CD14-positive monocyte (primary cell): ENCODE measurements around the gene IL13. TPM values are rescaled to one million over a fixed set of nuclear protein-coding genes. Genes with fewer than 3 reads are reported as not detected.

ENCODE experiments used
- DNase-seq, 3 donors: peaks; one replicate each; pipeline ENCODE4 v3.0.0-alpha.2; 2011 to 2022
- H2AFZ ChIP-seq: 2 replicates; pipeline ENCODE4 v1.6.0; 2012; ENCODE audit warnings: mild to moderate bottlenecking, low read depth, low read length, inconsistent platforms; ENCODE audit not compliant: insufficient read depth, poor library complexity, severe bottlenecking
- H3K27ac ChIP-seq, 2 donors: 1 replicate in 1 of 2; 2 replicates in 1 of 2; pipeline ENCODE4 v1.5.1; 2012 to 2013; ENCODE audit warnings: low read length in 2 of 2, control low read depth in 1 of 2, inconsistent platforms in 1 of 2, low read depth in 1 of 2, mild to moderate bottlenecking in 1 of 2
- H3K27me3 ChIP-seq, 2 donors: one replicate each; pipeline versions ENCODE4 v1.6.0 to v1.6.1; 2011 to 2013; ENCODE audit warnings: low read length in 2 of 2; ENCODE audit not compliant: control insufficient read depth in 2 of 2, insufficient read depth in 2 of 2
- H3K36me3 ChIP-seq, 2 donors: replicated peaks in 1 of 2; 1 replicate in 1 of 2; 2 replicates in 1 of 2; pipeline versions ENCODE4 v1.5.1 to v1.6.1; 2012 to 2013; ENCODE audit warnings: low read length in 2 of 2, control low read depth in 1 of 2, inconsistent platforms in 1 of 2, mild to moderate bottlenecking in 1 of 2; ENCODE audit not compliant: insufficient read depth in 2 of 2, control insufficient read depth in 1 of 2
- H3K4me1 ChIP-seq, 2 donors: 1 replicate in 1 of 2; 2 replicates in 1 of 2; pipeline versions ENCODE4 v1.5.1 to v1.6.1; 2012 to 2013; ENCODE audit warnings: low read length in 2 of 2, control low read depth in 1 of 2, inconsistent platforms in 1 of 2, mild to moderate bottlenecking in 1 of 2, moderate library complexity in 1 of 2; ENCODE audit not compliant: insufficient read depth in 2 of 2, control insufficient read depth in 1 of 2
- H3K4me2 ChIP-seq: replicated peaks from 2 replicates; pipeline ENCODE3; 2012; ENCODE audit warnings: low read length, moderate library complexity, mild to moderate bottlenecking; ENCODE audit not compliant: poor library complexity, severe bottlenecking; ENCODE audit errors: extremely low read depth
- H3K4me3 ChIP-seq, 3 experiments: fragments of 200-600 bp in 1 of 3; sonication (generic) in 1 of 3; replicated peaks in 1 of 3; 1 replicate in 2 of 3; 2 replicates in 1 of 3; pipeline ENCODE4 v1.5.1; 2011 to 2013; ENCODE audit warnings: low read length in 3 of 3, mild to moderate bottlenecking in 3 of 3, control low read depth in 2 of 3, low read depth in 2 of 3, inconsistent platforms in 1 of 3, moderate library complexity in 1 of 3
- H3K79me2 ChIP-seq: 2 replicates; pipeline ENCODE4 v1.6.0; 2012; ENCODE audit warnings: mild to moderate bottlenecking, control low read depth, inconsistent platforms, low read length, moderate library complexity; ENCODE audit not compliant: insufficient read depth
- H3K9ac ChIP-seq: 2 replicates; pipeline ENCODE4 v1.6.0; 2017; ENCODE audit warnings: low read length, mild to moderate bottlenecking; ENCODE audit not compliant: insufficient read depth, poor library complexity, severe bottlenecking
- H3K9me3 ChIP-seq, 2 donors: replicated peaks in 1 of 2; 1 replicate in 1 of 2; 2 replicates in 1 of 2; pipeline versions ENCODE4 v1.5.1 to v1.6.1; 2012 to 2013; ENCODE audit warnings: low read length in 2 of 2, control low read depth in 1 of 2; ENCODE audit not compliant: control insufficient read depth in 1 of 2, insufficient read depth in 1 of 2
- H4K20me1 ChIP-seq: 2 replicates; pipeline ENCODE4 v1.6.0; 2012; ENCODE audit warnings: mild to moderate bottlenecking, low read length, control low read depth, moderate library complexity; ENCODE audit not compliant: insufficient read depth
- H3K27ac Mint-ChIP-seq, 7 donors: one replicate each; pipeline ENCODE4 v1.8.0; 2020; ENCODE audit warnings: mild to moderate bottlenecking in 7 of 7, mixed read lengths in 7 of 7, moderate library complexity in 6 of 7, inconsistent platforms in 2 of 7
- H3K27me3 Mint-ChIP-seq, 3 donors: one replicate each; pipeline ENCODE4 v1.8.0; 2021 to 2022; ENCODE audit warnings: low read depth in 3 of 3, mild to moderate bottlenecking in 3 of 3, mixed read lengths in 3 of 3, moderate library complexity in 3 of 3, inconsistent platforms in 1 of 3
- H3K36me3 Mint-ChIP-seq, 2 donors: one replicate each; pipeline ENCODE4 v1.8.0; 2020; ENCODE audit warnings: mixed read lengths in 2 of 2, inconsistent platforms in 1 of 2, mild to moderate bottlenecking in 1 of 2
- H3K4me1 Mint-ChIP-seq: one replicate; pipeline ENCODE4 v1.8.0; 2020; ENCODE audit warnings: mild to moderate bottlenecking, mixed read lengths
- H3K4me3 Mint-ChIP-seq, 2 donors: one replicate each; pipeline ENCODE4 v1.8.0; 2020; ENCODE audit warnings: mild to moderate bottlenecking in 2 of 2, mixed read lengths in 2 of 2, moderate library complexity in 1 of 2
- H3K9me3 Mint-ChIP-seq, 7 donors: one replicate each; pipeline ENCODE4 v1.8.0; 2020 to 2022; ENCODE audit warnings: mixed read lengths in 7 of 7, mild to moderate bottlenecking in 6 of 7, moderate library complexity in 6 of 7, inconsistent platforms in 2 of 7
- CTCF ChIP-seq: fragments of 200-600 bp; IDR thresholded peaks from one replicate; pipeline ENCODE4 v1.8.0; 2022; ENCODE audit warnings: antibody characterized with exemption, mild to moderate bottlenecking
- WGBS: methylation state at CpG from one replicate; pipeline ENCODE4 v1.1.5; 2013; ENCODE audit warnings: missing lambda C conversion rate; ENCODE audit not compliant: insufficient coverage; 5-methylcytosine and 5-hydroxymethylcytosine counted together
- intact Hi-C, 2 donors: fragments of 100-400 bp; cut with micrococcal nuclease; formaldehyde crosslinking; loops; one replicate each; pipeline versions ENCODE4 v1.15.0 to v1.15.1; 2023
- polyA plus RNA-seq, 3 donors: library from polyadenylated mRNA; depleted of rRNA in 1 of 3; unstranded in 2 of 3; stranded (reverse) in 1 of 3; fragments of 300-500 nt in 2 of 3; fragments of >200 nt in 1 of 3; fragmentation: Illumina TruSeq in 2 of 3; gene quantifications; 1 replicate in 2 of 3; 2 replicates in 1 of 3; pipeline ENCODE4 v1.2.3, GENCODE V29; 2012 to 2021

The IL13 gene
- polyA plus RNA-seq, 3 donors, result not detected

- H3K9me3 ChIP-seq, result no peaks in the 10 kb centered on the region
- WGBS, result no CpG with 5 or more reads among the region's 1 CpG
- no peak overlapping the region for H3K4me2 ChIP-seq
- Mint-ChIP-seq H3K27ac (no peak overlapping the region), H3K9me3 (no peaks in the 10 kb centered on the region), H3K4me1 (peaks cover 6% of the 10 kb centered on the region), H3K27me3 (no peaks in the 10 kb centered on the region), H3K4me3 (no peak overlapping the region), H3K36me3 (no peaks in the 10 kb centered on the region)
- H3K4me1 ChIP-seq, result no peaks in the 10 kb centered on the region
- H3K27ac ChIP-seq, result no peak overlapping the region
- no peak for DNase-seq
- no peak overlapping the region for H2AFZ ChIP-seq
- H3K36me3 ChIP-seq, result no peaks in the 10 kb centered on the region
- no peaks in the 10 kb centered on the region for H3K27me3 ChIP-seq
- no peaks in the 10 kb centered on the region for H4K20me1 ChIP-seq
- TF ChIP-seq CTCF, result no peak
- no peak overlapping the region for H3K4me3 ChIP-seq
- intact Hi-C loops, result loop anchor here in 1 of 2 donors (10.0 kb wide), 1 partner anchor 450 kb away; the partner anchor contains the start of gene PDLIM4
- no peaks in the 10 kb centered on the region for H3K79me2 ChIP-seq
- H3K9ac ChIP-seq, result no peak overlapping the region
Observed at GRCh38 chr5:132704875-132705274, 46.9 kb downstream of the IL13 start.

- no peaks in the 10 kb centered on the region for H3K27me3 ChIP-seq
- H3K9me3 ChIP-seq, result no peaks in the 10 kb centered on the region
- no peak for DNase-seq
- peak overlapping the region in 1 of 7 donors; percentile 13 for H3K27ac Mint-ChIP-seq
- no peak overlapping the region for H2AFZ ChIP-seq
- no peak overlapping the region for H3K9ac ChIP-seq
- no peak for TF ChIP-seq CTCF
- H3K4me3 ChIP-seq, result no peak overlapping the region
- H3K27ac ChIP-seq, result no peak overlapping the region
- no peaks in the 10 kb centered on the region for H3K9me3 Mint-ChIP-seq
- no peaks in the 10 kb centered on the region for H3K79me2 ChIP-seq
- no peak overlapping the region for H3K4me2 ChIP-seq
- H3K36me3 Mint-ChIP-seq, result no peaks in the 10 kb centered on the region
- intact Hi-C loops, result loop anchor here in 1 of 2 donors (10.0 kb wide), 1 partner anchor 454 kb away; the partner anchor contains the start of gene PDLIM4
- H3K4me1 Mint-ChIP-seq, result peaks cover 6% of the 10 kb centered on the region
- H4K20me1 ChIP-seq, result no peaks in the 10 kb centered on the region
- no peaks in the 10 kb centered on the region for H3K36me3 ChIP-seq
- H3K4me3 Mint-ChIP-seq, result no peak overlapping the region
- H3K27me3 Mint-ChIP-seq, result peaks cover 0 to 2% (median 1%) of the 10 kb centered on the region in 3 donors
- H3K4me1 ChIP-seq, result no peaks in the 10 kb centered on the region
Observed at GRCh38 chr5:132708645-132709044, 50.7 kb downstream of the IL13 start.

Other genes starting within 250 kb of the IL13 start
- gene IRF1, start 167.4 kb upstream of the IL13 start, polyA plus RNA-seq, result 100 to 1,000 TPM; 125 to 363 (median 129) TPM
- not detected for gene IL5, start 114.7 kb upstream of the IL13 start, polyA plus RNA-seq
- gene RAD50, start 101.2 kb upstream of the IL13 start, polyA plus RNA-seq, result 1 to 10 TPM; 5.8 to 9.3 (median 8.2) TPM
- not detected for gene IL4, start 15.8 kb downstream of the IL13 start, polyA plus RNA-seq
- 1 to 10 TPM in 2 of 3 donors, under 1 TPM in 1; 0.68 to 1.3 (median 1.2) TPM for gene KIF3A, start 79.4 kb downstream of the IL13 start, polyA plus RNA-seq
- gene CCNI2, start 89.3 kb downstream of the IL13 start, polyA plus RNA-seq, result under 1 TPM in 1 of 3 donors, not detected in 2; 0.72 TPM
- 1 to 10 TPM in 1 of 3 donors, under 1 TPM in 2; 0.36 to 5.0 (median 0.54) TPM for gene SEPTIN8, start 119.1 kb downstream of the IL13 start, polyA plus RNA-seq
- gene SOWAHA, start 155.1 kb downstream of the IL13 start, polyA plus RNA-seq, result not detected
- 10 to 100 TPM in 2 of 3 donors, 1 to 10 TPM in 1; 6.4 to 27.0 (median 16.1) TPM for gene SHROOM1, start 172.5 kb downstream of the IL13 start, polyA plus RNA-seq
- gene GDF9, start 208.3 kb downstream of the IL13 start, polyA plus RNA-seq, result under 1 TPM in 1 of 3 donors, not detected in 2; 0.55 TPM
- 100 to 1,000 TPM in 2 of 3 donors, 10 to 100 TPM in 1; 81.6 to 880 (median 879) TPM for gene UQCRQ, start 208.5 kb downstream of the IL13 start, polyA plus RNA-seq
- 1 to 10 TPM in 1 of 3 donors, under 1 TPM in 2; 0.59 to 2.3 (median 0.88) TPM for gene LEAP2, start 215.5 kb downstream of the IL13 start, polyA plus RNA-seq